RWPE2 (cell line): ENCODE results near the gene MOGAT3.

ENCODE experiments used
- ATAC-seq: fragments of 200-7000 bp; cut with Tn5 transposase; 3 replicates; pipeline ENCODE4 v1.9.1; 2021; ENCODE audit warnings: low read depth
- DNase-seq: peaks from one replicate; pipeline ENCODE4 v3.0.0-alpha.2; 2020; ENCODE audit warnings: low spot score
- H3K27ac ChIP-seq: fragments of 450-650 bp; 2 replicates; pipeline ENCODE4 v1.5.1; 2017; ENCODE audit warnings: mild to moderate bottlenecking; ENCODE audit not compliant: poor library complexity, severe bottlenecking
- H3K27me3 ChIP-seq: fragments of 250-450 bp; sonication (Bioruptor Pico); 2 replicates; pipeline ENCODE4 v1.5.1; 2021; ENCODE audit warnings: mild to moderate bottlenecking, moderate library complexity; ENCODE audit not compliant: insufficient read depth, poor library complexity, severe bottlenecking
- H3K36me3 ChIP-seq: fragments of 250-450 bp; sonication (Bioruptor Pico); 2 replicates; pipeline ENCODE4 v1.5.1; 2020; ENCODE audit warnings: low read depth, mild to moderate bottlenecking, moderate library complexity
- H3K4me1 ChIP-seq: fragments of 250-450 bp; sonication (Bioruptor Pico); 2 replicates; pipeline ENCODE4 v1.5.1; 2021; ENCODE audit warnings: mild to moderate bottlenecking, moderate library complexity; ENCODE audit not compliant: insufficient read depth, poor library complexity, severe bottlenecking
- H3K4me3 ChIP-seq: fragments of 250-450 bp; sonication (Bioruptor Pico); 2 replicates; pipeline ENCODE4 v1.5.1; 2021; ENCODE audit warnings: mild to moderate bottlenecking, moderate library complexity; ENCODE audit not compliant: severe bottlenecking
- H3K9me3 ChIP-seq: fragments of 250-450 bp; sonication (Bioruptor Pico); 2 replicates; pipeline ENCODE4 v1.5.1; 2021; ENCODE audit warnings: mild to moderate bottlenecking, moderate library complexity; ENCODE audit not compliant: severe bottlenecking
- TF ChIP-seq, protein P1 (sequence below): fragments of 450-650 bp; IDR thresholded peaks from one replicate; pipeline ENCODE4 v1.5.1; 2017; ENCODE audit warnings: mild to moderate bottlenecking, moderate library complexity; ENCODE audit not compliant: poor library complexity, severe bottlenecking

The MOGAT3 gene

DNA sequence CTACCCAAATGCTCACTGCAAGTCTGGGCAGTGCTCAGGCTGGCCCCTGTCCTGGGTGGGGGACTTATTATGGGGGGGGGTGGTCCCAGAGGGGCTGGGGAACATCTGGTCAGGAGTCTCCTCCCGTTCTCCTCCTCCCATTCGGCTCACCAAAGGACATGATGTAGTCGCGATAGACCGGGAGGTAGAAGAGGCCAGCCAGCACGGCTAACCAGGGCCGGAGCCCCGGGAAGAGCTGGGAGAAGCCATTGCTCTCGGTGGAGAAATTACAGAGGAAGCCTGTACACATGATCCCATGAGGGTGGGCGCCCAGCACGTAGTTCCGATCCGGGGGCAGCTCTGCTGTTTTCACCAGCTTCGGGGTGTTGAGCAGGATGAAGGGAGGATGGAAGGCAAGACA lies 2.4 kb downstream of the MOGAT3 start:
- no peak for DNase-seq
- peaks cover 14% of the 10 kb centered on the region for H3K27me3 ChIP-seq

DNA sequence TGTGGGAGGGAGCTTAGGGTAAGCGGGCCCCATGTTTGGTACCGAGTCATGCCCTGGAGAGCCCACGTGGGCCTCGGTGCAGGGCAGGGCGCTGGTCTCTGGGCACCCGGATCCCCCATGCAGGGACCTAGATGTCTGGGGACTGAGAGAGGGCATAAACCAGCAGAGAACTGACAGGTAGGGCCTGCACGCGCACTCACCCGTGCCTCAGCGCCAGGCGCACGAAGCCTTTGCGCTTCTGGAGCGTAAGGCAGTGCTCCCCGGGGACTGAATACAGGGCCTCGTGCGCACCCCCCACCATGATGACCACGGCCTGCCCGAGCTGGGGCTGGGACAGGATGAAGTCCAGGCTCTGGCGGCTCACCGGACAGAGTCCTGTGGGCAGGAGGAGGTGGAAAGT lies 2.8 kb downstream of the MOGAT3 start:
- ATAC-seq (no peak), DNase-seq (no peak)
- H3K9me3 ChIP-seq = no peaks in the 10 kb centered on the region
- H3K27me3 ChIP-seq = peaks cover 14% of the 10 kb centered on the region
- H3K27ac ChIP-seq = no peak overlapping the region
- H3K4me1 ChIP-seq = no peaks in the 10 kb centered on the region
- TF ChIP-seq, protein P1, sequence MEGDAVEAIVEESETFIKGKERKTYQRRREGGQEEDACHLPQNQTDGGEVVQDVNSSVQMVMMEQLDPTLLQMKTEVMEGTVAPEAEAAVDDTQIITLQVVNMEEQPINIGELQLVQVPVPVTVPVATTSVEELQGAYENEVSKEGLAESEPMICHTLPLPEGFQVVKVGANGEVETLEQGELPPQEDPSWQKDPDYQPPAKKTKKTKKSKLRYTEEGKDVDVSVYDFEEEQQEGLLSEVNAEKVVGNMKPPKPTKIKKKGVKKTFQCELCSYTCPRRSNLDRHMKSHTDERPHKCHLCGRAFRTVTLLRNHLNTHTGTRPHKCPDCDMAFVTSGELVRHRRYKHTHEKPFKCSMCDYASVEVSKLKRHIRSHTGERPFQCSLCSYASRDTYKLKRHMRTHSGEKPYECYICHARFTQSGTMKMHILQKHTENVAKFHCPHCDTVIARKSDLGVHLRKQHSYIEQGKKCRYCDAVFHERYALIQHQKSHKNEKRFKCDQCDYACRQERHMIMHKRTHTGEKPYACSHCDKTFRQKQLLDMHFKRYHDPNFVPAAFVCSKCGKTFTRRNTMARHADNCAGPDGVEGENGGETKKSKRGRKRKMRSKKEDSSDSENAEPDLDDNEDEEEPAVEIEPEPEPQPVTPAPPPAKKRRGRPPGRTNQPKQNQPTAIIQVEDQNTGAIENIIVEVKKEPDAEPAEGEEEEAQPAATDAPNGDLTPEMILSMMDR = no peak
- no peaks in the 10 kb centered on the region for H3K36me3 ChIP-seq
- no peak overlapping the region for H3K4me3 ChIP-seq

More for the DNA sequence above, 2.4 kb downstream of the MOGAT3 start:
- H3K36me3 ChIP-seq = no peaks in the 10 kb centered on the region
- no peaks in the 10 kb centered on the region for H3K9me3 ChIP-seq
- TF ChIP-seq, protein P1 = no peak
- H3K4me1 ChIP-seq = no peaks in the 10 kb centered on the region
- no peak for ATAC-seq
- H3K27ac ChIP-seq = no peak overlapping the region
- no peak overlapping the region for H3K4me3 ChIP-seq

DNA sequence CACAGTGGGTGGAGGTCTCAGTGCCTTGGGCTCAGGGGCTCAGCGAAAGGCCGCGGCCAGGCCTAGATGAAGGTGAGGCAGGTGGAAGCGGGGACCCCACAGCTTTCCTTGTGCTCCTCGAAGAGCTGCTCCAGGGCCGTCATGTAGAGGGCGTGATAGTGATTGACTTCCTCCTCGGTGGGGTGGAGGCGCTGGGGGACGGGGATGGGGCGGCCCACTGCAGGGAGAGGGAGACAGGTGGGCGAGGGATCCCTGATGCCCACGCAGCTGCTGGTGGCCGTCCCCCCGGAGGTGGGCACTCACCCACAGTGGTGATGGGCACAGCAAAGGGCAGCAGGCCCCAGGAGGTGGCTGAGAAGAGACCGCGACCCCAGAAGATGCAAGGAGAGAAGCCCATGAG lies 5.0 kb downstream of the MOGAT3 start:
- Histone ChIP-seq H3K27ac (no peak overlapping the region), H3K36me3 (no peaks in the 10 kb centered on the region), H3K4me1 (no peaks in the 10 kb centered on the region), H3K27me3 (no peaks in the 10 kb centered on the region), H3K9me3 (no peaks in the 10 kb centered on the region), H3K4me3 (no peak overlapping the region)
- TF ChIP-seq, protein P1 = no peak
- no peak for ATAC-seq
- DNase-seq = no peak

DNA sequence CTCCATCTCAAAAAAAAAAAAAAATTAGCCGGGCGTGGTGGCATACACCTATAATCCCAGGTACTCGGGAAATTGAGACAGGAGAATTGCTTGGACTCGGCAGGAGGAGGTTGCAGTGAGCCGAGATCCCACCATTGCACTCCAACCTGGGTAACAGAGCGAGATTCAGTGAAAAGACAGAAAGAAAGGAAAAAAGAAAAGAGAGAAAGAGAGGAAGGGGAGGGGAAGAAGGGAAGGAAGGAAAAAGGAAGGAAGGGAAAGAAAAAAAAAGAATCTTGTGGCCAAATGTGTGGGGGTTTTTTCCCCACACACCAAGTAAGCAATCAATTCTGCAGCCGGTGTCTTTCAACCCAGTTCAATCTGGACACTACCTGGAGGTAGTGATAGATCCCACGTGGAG lies 11.7 kb downstream of the MOGAT3 start:
- Histone ChIP-seq H3K36me3 (no peaks in the 10 kb centered on the region), H3K27ac (no peak overlapping the region), H3K4me3 (no peak overlapping the region), H3K27me3 (no peaks in the 10 kb centered on the region), H3K4me1 (no peaks in the 10 kb centered on the region), H3K9me3 (no peaks in the 10 kb centered on the region)
- DNase-seq (no peak), ATAC-seq (no peak)
- TF ChIP-seq, protein P1 = no peak

DNA sequence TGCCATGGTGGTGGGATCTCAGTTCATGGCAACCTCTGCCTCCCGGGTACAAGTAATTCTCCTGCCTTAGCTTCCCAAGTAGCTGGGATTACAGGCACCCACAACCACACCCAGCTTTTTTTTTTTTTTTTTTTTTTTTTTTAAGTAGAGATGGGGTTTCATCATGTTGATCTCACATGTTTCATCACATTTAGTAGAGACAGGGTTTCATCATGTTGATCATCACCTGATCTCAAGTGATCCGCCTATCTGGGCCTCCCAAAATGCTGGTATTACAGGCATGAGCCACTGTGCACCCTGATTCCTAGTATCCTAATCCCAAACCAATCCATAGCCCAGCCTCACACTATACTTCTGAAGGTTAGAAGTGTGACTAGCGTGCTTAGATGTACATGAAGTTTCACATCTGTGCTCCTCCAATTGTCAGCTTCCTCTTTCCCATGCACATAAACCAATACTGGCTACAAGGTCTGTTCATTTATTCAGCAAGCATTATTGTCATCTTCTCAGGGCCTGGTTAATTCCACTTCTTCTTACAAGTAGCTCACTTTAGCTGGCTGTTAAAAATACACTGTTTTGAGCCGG lies 13.9 kb downstream of the MOGAT3 start:
- no peak for ATAC-seq
- TF ChIP-seq, protein P1 = no peak
- Histone ChIP-seq H3K27me3 (no peaks in the 10 kb centered on the region), H3K27ac (no peak overlapping the region), H3K4me1 (no peaks in the 10 kb centered on the region), H3K36me3 (no peaks in the 10 kb centered on the region), H3K9me3 (no peaks in the 10 kb centered on the region), H3K4me3 (no peak overlapping the region)
- DNase-seq = no peak
